DOHH2 (cell line): ENCODE data around the gene VANGL1.

Source experiments
- EZH2phosphoT487 ChIP-seq: fragments of 200-600 bp; sonication (generic); IDR thresholded peaks from 2 replicates; pipeline ENCODE4 v1.6.1; 2017; ENCODE audit warnings: borderline replicate concordance, mild to moderate bottlenecking, antibody characterized with exemption, low read length, moderate library complexity, mixed read lengths
- TF ChIP-seq, protein P1 (sequence below): fragments of 200-600 bp; sonication (generic); IDR thresholded peaks from one replicate; pipeline ENCODE4 v1.5.1; 2014; ENCODE audit warnings: antibody characterized with exemption, mild to moderate bottlenecking, low read depth, low read length; ENCODE audit not compliant: poor library complexity, severe bottlenecking

DNA sequence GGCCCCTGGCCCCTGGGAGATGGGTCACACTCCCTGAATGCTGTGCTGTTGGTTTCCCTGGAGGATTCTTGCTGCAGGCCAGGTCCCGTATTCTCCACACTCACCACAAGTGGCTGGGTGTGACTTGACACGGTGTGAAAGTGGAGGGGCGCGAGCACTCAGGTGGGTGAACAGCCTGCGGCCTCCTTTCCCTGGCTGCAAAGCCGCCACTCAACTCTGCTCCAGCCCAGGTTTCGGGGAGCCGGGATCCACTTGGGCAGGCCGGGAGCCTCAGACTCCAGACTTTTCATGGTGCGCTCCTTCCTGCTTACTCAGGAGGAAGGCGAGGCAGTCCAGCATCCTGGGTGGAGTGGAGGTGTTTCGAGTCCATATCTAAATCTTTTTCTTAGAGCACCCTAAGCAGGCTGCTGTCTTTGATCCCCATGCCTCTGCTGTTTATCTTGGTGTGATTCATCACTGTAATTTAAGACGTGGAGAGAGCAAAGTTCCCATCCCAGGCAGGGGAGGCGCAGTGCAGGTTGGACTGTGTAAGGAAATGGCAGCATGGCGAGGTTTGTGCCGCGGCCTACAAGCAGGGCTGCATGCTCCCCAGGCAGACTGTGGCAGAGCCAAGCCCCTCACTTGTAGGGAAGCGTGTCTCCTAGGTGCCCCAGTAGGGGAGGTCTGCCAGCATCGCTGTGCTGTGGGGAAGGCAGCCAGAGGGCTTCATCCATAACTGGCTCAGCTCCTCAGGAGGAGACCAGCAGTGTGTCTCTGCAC is 29.6 kb downstream of the VANGL1 start:
- TF ChIP-seq, protein P1, sequence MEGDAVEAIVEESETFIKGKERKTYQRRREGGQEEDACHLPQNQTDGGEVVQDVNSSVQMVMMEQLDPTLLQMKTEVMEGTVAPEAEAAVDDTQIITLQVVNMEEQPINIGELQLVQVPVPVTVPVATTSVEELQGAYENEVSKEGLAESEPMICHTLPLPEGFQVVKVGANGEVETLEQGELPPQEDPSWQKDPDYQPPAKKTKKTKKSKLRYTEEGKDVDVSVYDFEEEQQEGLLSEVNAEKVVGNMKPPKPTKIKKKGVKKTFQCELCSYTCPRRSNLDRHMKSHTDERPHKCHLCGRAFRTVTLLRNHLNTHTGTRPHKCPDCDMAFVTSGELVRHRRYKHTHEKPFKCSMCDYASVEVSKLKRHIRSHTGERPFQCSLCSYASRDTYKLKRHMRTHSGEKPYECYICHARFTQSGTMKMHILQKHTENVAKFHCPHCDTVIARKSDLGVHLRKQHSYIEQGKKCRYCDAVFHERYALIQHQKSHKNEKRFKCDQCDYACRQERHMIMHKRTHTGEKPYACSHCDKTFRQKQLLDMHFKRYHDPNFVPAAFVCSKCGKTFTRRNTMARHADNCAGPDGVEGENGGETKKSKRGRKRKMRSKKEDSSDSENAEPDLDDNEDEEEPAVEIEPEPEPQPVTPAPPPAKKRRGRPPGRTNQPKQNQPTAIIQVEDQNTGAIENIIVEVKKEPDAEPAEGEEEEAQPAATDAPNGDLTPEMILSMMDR = no peak
- no peak for TF ChIP-seq EZH2phosphoT487
